Adipocyte (in vitro differentiated cells): ENCODE data around the gene SLC45A3.

Experiments used
- DNase-seq: peaks from one replicate; pipeline ENCODE4 v3.0.0-alpha.2; 2015; ENCODE audit warnings: low read depth
- H3K27me3 ChIP-seq: replicated peaks from 2 replicates; pipeline ENCODE4 v1.7.0; 2013; ENCODE audit warnings: mild to moderate bottlenecking, low read length, moderate library complexity; ENCODE audit not compliant: control insufficient read depth, insufficient read depth
- H3K36me3 ChIP-seq: 2 replicates; pipeline ENCODE4 v1.7.0; 2013; ENCODE audit warnings: low read length, mild to moderate bottlenecking, moderate library complexity; ENCODE audit not compliant: control insufficient read depth, insufficient read depth, severe bottlenecking
- H3K4me1 ChIP-seq: 2 replicates; pipeline ENCODE4 v1.7.0; 2013; ENCODE audit warnings: mild to moderate bottlenecking, low read length, moderate library complexity; ENCODE audit not compliant: control insufficient read depth, insufficient read depth
- H3K4me3 ChIP-seq: 2 replicates; pipeline ENCODE4 v1.7.0; 2013; ENCODE audit warnings: mild to moderate bottlenecking, low read length, moderate library complexity
- H3K9ac ChIP-seq: 2 replicates; pipeline ENCODE4 v1.7.0; 2013; ENCODE audit warnings: mild to moderate bottlenecking, low read length, moderate library complexity
- H3K9me3 ChIP-seq: 2 replicates; pipeline ENCODE4 v1.7.0; 2013; ENCODE audit warnings: mild to moderate bottlenecking, low read length, moderate library complexity; ENCODE audit not compliant: control insufficient read depth

The SLC45A3 gene

DNA sequence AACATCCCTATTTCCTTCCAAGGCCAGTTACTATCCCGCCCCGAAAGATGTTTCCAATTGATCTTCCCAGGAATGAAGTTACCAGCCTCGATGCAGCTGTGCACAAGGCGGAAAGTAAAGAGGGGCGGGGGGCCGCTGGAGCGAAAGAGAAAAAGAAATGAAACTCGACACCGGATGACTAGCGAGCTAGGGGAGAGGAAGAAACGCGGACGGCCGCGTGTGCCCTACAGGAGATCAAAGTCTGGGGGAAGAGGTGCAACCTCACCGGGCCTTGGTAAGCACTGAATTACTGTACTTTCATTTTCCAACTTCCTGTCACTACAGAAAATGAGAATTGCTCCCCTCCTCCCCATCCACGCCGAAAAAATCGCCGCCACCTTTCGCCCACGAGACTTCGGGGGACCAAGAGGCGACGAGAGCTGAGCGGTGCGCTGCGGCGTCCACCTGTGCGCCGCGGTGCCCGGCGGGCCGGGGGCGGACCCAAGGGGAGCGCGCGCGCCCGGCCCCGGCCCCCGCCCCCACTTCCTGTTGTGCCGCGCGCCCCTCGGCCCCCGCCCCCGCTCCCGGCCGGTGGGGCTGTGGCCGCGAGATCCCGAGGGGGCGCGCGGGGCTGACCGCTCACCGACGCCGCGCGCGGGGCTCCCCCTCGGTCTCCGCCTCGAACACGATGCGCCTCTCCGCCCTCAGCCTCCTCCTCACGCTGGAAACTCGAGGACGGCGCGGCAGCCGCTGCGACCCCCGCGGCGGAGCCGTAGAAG is 49.1 kb downstream of the SLC45A3 start:
- DNase-seq: peak; percentile 91
- Histone ChIP-seq H3K4me3 (peak overlapping the region; percentile 92), H3K9ac (peak overlapping the region; percentile 85), H3K9me3 (no peaks in the 10 kb centered on the region), H3K4me1 (peaks cover 28% of the 10 kb centered on the region), H3K36me3 (no peaks in the 10 kb centered on the region), H3K27me3 (no peaks in the 10 kb centered on the region)

DNA sequence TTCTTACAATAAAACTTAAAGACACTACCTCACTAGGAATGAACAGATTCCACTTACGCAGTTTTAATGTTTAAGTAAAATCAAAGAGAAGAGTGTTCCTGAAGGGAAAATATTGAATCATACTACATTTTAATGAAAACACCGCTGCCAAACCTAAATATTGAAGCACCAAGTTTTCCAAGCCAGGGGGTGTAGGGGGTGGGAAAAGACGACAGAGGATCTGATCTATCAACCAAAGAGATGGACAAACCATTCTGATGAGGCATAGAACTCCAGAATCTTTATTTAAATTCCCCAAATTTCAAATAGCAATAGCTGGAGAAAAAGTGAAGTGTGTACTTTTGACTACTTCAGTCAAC is 49.7 kb downstream of the SLC45A3 start:
- H3K9ac ChIP-seq: peak overlapping the region; percentile 85
- no peak for DNase-seq
- H3K4me1 ChIP-seq: peaks cover 28% of the 10 kb centered on the region
- no peaks in the 10 kb centered on the region for H3K27me3 ChIP-seq
- no peaks in the 10 kb centered on the region for H3K36me3 ChIP-seq
- H3K4me3 ChIP-seq: peak overlapping the region; percentile 92
- no peaks in the 10 kb centered on the region for H3K9me3 ChIP-seq

DNA sequence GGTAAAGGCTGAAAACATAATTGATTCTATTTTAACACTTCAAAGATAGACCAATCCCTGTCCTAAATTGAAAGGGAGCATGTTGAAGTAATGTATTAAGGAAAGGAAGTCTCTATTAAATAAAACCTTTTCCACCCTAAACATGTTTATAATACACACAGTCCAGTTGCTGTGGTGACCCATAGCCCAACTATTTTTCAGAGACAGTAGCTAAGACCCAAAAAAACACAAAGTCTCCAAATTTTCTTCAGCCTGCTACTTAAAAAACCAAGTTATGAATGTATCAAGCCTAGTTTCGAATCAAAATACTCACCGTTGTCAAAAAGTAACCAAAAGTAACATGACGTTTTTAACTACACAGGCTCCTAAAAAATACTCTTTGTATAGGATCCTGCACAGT is 50.1 kb downstream of the SLC45A3 start:
- peak; percentile 66 for DNase-seq
- no peaks in the 10 kb centered on the region for H3K27me3 ChIP-seq
- H3K4me3 ChIP-seq: peak overlapping the region; percentile 92
- H3K9me3 ChIP-seq: no peaks in the 10 kb centered on the region
- peaks cover 28% of the 10 kb centered on the region for H3K4me1 ChIP-seq
- H3K36me3 ChIP-seq: no peaks in the 10 kb centered on the region
- H3K9ac ChIP-seq: peak overlapping the region; percentile 85

DNA sequence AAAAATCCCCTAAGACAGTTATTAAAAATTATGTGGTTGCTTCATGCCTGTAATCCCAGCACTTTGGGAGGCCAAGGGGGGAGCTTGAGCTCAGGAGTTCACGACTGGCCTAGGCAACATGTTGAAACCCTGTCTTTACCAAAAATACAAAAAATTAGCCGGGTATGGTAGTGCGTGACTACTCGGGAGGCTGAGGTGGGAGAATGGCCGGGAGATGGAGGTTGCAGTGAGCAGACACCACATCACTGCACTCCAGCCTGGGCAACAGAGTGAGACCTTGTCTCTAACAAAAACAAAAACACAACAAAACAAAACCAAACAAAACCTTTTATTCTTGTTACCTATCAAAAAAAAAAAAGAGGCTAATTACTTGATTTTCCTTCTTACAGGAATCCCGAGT is 50.6 kb downstream of the SLC45A3 start:
- H3K36me3 ChIP-seq: no peaks in the 10 kb centered on the region

DNA sequence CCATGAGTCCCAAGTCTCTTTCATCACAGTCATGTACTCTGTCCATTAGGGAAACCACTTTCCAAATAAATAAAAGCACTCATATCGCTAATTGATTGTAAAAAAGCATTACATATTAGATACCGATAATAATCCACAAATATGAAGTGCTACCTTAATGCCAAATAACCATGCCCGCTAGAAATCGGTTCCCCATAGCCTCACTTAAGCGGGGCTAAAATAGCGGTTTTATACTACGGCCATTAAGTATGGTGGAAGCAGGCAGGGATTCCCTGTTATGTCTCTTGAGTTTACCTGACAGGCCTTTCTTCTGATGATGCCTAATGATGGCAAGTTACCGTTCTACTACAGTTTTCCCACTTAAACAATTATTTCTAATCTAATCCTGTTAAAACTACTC is 52.4 kb downstream of the SLC45A3 start:
- peaks cover 4% of the 10 kb centered on the region for H3K36me3 ChIP-seq
- H3K4me1 ChIP-seq: peaks cover 19% of the 10 kb centered on the region
- no peak overlapping the region for H3K9ac ChIP-seq
- H3K9me3 ChIP-seq: no peaks in the 10 kb centered on the region
- DNase-seq: no peak
- H3K4me3 ChIP-seq: no peak overlapping the region
- H3K27me3 ChIP-seq: no peaks in the 10 kb centered on the region

More for the DNA sequence above, 50.6 kb downstream of the SLC45A3 start:
- Histone ChIP-seq H3K9ac (peak overlapping the region; percentile 85), H3K9me3 (no peaks in the 10 kb centered on the region), H3K4me3 (peak overlapping the region; percentile 92), H3K4me1 (peaks cover 28% of the 10 kb centered on the region), H3K27me3 (no peaks in the 10 kb centered on the region)
- DNase-seq: no peak

DNA sequence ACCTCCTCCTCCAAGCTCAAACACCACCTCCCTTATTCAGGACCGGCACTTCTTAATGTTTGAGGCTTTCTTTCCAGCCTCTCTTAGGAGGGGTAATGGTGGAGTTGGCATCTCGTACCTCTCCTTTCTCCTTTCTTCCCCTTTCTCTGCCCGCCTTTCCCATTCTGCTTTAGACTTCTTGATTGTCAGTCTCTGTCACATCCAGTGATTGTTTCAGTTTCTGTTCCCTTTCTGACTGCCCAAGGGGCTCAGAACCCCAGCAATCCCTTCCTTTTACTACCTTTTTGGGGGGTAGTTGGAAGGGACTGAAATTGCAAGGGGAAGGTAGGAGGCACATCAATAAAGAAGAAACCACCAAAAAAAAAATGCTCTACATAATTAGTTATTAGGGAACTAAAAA is 54.1 kb downstream of the SLC45A3 start:
- Histone ChIP-seq H3K4me3 (no peak overlapping the region), H3K9ac (no peak overlapping the region), H3K27me3 (no peaks in the 10 kb centered on the region), H3K4me1 (peaks cover 11% of the 10 kb centered on the region), H3K36me3 (peaks cover 12% of the 10 kb centered on the region), H3K9me3 (no peaks in the 10 kb centered on the region)
- DNase-seq: no peak

- no peak overlapping the region for H3K9ac ChIP-seq
- H3K36me3 ChIP-seq: peaks cover 30% of the 10 kb centered on the region
- no peak overlapping the region for H3K4me3 ChIP-seq
These were observed 56.7 kb downstream of the SLC45A3 start for GRCh38 chr1:205623646-205624045.

GRCh38 chr1:205620269-205620668 is 60.0 kb downstream of the SLC45A3 start:
- Histone ChIP-seq H3K36me3 (peaks cover 64% of the 10 kb centered on the region), H3K4me3 (no peak overlapping the region), H3K4me1 (no peaks in the 10 kb centered on the region), H3K9me3 (no peaks in the 10 kb centered on the region), H3K27me3 (no peaks in the 10 kb centered on the region), H3K9ac (no peak overlapping the region)
- no peak for DNase-seq

More at GRCh38 chr1:205623646-205624045, 56.7 kb downstream of the SLC45A3 start:
- H3K4me1 ChIP-seq: no peaks in the 10 kb centered on the region
- H3K9me3 ChIP-seq: no peaks in the 10 kb centered on the region
- DNase-seq: no peak
- no peaks in the 10 kb centered on the region for H3K27me3 ChIP-seq

DNA sequence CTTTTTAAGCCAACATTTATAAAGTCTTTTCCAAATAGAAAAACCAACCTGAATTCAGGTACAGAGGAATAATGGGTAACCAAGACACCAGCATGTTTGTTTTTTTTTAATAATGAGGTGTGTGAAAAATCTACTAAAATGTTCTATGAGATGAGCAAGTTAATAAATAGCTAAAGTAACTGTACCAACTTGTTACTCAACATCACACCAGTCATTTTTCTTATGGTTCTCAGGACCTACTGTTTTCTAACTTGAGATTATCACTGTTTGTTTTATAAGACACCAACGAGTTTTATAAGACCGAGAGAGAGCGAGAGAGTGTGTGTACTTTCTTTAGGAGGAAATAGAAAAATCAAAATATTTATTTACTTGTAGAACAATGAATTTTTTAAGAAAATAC is 60.9 kb downstream of the SLC45A3 start:
- Histone ChIP-seq H3K9me3 (no peaks in the 10 kb centered on the region), H3K4me1 (no peaks in the 10 kb centered on the region), H3K9ac (no peak overlapping the region), H3K27me3 (no peaks in the 10 kb centered on the region), H3K4me3 (no peak overlapping the region), H3K36me3 (peaks cover 67% of the 10 kb centered on the region)
- no peak for DNase-seq

- Histone ChIP-seq H3K27me3 (no peaks in the 10 kb centered on the region), H3K9ac (no peak overlapping the region), H3K9me3 (no peaks in the 10 kb centered on the region), H3K4me3 (no peak overlapping the region), H3K36me3 (peaks cover 76% of the 10 kb centered on the region), H3K4me1 (no peaks in the 10 kb centered on the region)
- no peak for DNase-seq
These were observed 63.6 kb downstream of the SLC45A3 start for GRCh38 chr1:205616563-205617293.

DNA sequence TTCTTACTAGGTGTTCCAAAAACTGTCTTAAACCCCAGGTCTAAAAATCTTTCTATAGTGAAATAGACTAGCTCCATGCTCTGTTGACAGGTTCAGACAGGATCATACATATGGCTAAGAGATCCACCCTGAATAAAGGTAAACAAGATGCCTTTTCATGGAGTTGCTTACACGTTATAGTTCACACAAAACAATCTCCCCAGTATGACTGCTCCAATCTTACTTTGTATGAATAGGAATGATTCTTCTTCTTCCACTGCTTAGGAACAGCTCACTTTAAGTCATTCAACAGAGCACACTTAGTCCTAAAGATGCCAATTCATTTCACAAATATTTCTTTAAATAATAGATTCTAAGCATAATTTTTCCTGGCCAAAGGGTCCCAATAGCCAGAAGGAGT is 64.5 kb downstream of the SLC45A3 start:
- no peak for DNase-seq
- Histone ChIP-seq H3K36me3 (peaks cover 76% of the 10 kb centered on the region), H3K4me3 (no peak overlapping the region), H3K9ac (no peak overlapping the region), H3K27me3 (no peaks in the 10 kb centered on the region), H3K4me1 (peaks cover 7% of the 10 kb centered on the region), H3K9me3 (no peaks in the 10 kb centered on the region)
